HG03439 (cell line): ENCODE data around the gene FSD1.
"Not testable (repeated sequence)": the region's sequence is repeated elsewhere in the genome, so short reads cannot be mapped to it uniquely, and the experiment has no call there.

Experiments used
- ATAC-seq: cut with Tn5 transposase; IDR thresholded peaks from one replicate; pipeline ENCODE4 v1.9.1; 2021; ENCODE audit warnings: mild to moderate bottlenecking, moderate library complexity; ENCODE audit not compliant: unreplicated experiment

FSD1 gene

DNA sequence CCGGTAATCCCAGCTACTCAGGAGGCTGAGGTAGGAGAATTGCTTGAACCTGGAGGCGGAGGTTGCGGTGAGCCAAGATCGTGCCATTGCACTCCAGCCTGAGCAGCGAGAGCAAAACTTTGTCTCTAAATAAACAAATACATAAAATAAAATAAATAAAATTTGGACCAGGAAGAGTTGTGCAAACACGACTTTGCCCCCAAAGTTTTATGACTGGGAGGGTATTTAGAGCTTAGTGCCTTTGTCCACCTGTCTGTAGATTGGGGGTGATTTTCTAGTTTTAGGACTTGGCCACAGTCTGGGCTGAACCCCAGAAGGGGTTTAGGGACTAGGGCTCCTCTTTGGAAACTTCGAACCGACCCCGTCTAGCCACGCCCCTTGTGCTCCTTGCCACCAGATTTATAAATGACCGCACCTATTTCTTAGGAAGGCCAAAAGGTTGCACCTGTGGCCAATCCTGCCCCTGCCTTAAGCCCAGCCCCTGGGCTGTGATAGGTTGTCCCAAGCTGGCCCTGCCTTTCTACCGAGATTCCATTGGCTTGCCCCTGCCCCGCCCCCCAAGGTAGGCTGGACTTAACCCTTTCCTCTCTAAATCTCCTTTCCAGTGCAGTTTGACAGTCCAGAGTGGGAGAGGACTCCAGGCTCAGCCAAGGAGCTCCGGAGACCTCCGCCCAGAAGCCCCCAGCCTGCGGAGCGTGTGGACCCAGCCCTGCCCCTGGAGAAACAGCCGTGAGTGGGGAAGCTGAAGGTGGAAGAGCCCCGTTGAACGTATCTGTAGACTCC lies 20.0 kb upstream of the FSD1 start:
- ATAC-seq: no peak

DNA sequence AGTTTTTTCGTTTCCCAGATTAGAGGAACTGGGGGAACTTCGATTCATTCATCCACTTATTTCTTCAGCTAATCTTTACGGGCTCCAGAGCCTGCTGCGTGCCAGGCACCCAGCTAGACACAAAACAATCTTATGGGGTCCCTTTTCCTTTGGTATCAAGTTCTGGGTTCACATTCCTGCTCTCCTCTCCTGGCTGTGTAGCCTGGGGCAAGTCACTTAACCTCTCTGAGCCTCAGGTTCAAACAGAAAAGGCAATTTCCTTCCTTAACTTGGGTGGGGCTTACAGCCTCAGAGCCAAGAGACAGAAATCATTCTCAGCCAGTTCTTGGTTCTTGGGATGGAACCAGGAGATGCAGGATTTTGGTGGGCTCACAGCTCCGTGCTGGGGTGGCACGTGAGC lies 19.4 kb upstream of the FSD1 start:
- no peak for ATAC-seq

DNA sequence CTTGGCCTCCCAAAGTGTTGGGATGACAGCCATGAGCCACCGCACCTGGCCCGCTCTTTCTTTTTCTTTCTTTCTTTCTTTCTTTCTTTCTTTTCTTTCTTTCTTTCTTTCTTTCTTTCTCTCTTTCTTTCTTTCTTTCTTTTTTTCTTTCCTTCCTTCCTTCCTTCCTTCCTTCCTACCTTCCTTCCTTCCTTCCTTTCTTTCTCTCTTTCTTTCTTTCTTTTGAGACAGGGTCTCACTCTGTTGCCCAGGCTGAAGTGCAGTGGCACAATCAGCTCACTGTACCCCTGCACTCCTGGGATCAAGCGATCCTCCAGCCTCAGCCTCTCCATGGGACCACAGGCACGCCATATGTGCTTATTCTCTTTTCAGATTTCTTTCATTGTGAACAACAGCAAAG lies 18.3 kb upstream of the FSD1 start:
- not testable (repeated sequence) for ATAC-seq

DNA sequence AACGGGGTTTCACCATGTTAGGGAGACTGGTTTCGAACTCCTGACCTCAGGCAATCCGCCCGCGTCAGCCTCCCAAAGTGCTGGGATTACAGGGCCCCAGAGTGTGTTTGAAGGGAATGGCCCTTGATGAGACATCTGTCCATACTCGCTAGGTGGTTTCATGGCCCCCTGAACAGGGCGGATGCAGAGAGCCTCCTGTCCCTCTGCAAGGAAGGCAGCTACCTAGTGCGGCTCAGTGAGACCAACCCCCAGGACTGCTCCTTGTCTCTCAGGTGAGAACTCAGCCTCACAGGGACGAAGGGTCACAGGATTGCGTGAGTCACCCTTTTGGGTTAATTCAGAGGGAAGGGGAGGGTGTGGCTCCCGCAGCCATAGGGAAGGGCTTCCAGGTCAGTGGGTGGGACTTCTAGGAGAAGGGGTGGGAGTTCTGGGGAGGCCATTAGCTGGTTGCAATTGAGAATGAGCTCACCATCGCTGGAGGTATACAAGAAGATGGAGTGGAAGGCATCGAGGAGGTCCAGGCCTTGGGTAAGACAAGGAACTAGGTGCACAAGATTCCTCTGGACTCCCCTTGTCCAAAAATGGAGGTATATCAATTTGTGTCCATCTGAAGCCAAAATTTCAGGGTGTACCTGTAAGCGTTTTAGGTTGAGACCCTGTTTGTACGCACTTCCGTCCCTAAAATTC lies 16.2 kb upstream of the FSD1 start:
- no peak for ATAC-seq

DNA sequence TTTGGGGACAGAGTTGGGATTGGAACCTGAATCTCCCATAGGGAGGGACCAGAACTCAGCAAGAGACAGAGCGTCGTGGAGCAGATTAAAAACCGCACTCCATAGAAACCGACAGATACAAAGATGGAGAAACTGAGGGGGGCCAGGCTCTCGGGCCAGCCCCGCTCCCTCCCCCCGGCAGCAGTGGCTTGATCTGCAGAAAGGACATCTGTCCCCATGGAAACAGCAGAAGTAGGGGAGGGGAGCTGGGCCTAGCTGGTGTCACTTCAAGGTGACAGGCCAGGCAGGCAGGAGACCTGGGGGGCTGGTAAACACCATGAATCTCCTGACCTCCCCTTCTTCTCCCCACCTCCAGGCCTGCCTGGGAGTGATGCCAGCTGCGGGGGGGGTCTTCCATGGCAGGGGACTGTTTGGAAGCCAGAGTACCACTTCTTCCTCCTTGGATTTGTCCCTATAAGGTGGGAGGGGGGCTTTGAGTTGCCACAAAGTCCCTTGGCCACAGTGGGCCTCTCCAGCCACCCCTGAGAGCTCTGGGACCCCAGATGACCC lies 13.1 kb upstream of the FSD1 start:
- no peak for ATAC-seq

DNA sequence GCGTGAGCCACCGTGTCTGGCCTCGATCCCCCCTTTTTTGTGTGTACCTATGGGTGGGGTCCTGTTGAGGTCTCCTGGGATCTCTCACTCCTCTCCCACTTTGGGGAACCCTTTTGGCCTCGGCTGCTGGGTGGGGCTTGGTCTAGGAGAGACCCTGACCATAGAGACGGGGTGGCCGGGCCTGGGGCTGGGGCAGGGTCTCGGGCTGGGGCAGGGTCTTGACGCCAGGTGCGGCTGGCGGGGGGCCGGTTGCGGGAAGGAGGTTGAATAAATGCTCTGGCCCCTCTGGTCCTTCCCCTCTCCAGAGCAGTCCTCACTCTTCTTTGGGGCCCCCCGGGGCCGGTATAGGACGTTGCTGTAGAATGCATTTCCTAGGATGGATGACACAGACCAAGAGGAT lies 11.9 kb upstream of the FSD1 start:
- ATAC-seq: no peak

DNA sequence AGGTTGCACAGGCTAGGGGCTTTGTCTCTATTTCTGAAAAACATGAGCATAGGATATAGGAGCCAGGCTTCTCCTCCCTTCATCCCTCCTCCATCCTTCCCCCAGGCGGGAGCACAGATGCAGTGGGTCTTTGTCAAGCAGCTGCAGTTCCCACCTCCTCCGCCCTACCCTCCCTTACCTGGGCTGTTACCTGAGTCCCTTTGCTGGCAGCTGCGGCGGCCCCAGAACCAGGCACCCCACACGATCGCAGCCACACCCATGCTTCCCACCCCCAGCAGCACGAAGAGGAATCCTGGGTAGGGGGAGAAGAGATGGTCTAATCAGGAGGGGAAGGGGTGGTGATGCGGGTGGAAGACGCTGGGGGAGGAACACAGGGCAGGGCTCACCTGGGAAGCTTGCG lies 10.0 kb upstream of the FSD1 start:
- ATAC-seq: no peak

DNA sequence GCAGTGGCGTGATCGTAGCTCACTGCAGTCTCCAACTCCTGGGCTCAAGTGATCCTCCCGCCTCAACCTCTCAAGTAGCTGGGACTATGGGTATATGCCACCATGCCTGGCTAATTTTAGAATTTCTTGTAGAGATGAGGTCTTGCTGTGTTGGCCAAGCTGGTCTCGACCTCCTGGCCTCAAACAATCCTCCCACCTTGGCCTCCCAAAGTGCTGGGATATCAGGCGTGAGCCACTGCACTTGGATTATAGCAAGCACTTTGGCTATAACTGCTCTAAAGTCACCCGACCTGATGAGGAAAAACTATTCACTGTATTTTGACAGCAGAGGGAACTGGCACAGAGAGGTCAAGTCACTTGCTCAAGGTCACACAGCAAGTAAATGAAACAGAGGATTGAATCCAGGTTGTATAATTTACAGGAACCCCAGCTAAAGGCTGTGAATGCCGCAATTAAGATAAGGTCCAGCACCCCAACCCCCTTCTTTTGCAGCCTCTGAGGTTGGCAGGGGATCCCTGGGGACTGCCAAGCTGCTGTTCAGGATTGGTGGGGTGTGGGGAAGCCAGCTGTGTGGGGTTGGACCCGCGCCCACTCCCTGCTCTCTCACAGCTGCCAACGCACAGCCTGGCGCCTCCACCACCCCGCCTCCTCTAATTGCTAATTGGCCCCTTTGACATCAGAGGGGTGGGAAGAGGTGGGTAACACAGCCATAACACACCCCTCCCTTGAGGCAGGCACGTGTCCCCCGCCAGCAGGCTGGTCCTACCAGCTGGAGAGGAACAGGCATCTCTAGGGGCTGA lies 8.2 kb upstream of the FSD1 start:
- ATAC-seq: no peak

DNA sequence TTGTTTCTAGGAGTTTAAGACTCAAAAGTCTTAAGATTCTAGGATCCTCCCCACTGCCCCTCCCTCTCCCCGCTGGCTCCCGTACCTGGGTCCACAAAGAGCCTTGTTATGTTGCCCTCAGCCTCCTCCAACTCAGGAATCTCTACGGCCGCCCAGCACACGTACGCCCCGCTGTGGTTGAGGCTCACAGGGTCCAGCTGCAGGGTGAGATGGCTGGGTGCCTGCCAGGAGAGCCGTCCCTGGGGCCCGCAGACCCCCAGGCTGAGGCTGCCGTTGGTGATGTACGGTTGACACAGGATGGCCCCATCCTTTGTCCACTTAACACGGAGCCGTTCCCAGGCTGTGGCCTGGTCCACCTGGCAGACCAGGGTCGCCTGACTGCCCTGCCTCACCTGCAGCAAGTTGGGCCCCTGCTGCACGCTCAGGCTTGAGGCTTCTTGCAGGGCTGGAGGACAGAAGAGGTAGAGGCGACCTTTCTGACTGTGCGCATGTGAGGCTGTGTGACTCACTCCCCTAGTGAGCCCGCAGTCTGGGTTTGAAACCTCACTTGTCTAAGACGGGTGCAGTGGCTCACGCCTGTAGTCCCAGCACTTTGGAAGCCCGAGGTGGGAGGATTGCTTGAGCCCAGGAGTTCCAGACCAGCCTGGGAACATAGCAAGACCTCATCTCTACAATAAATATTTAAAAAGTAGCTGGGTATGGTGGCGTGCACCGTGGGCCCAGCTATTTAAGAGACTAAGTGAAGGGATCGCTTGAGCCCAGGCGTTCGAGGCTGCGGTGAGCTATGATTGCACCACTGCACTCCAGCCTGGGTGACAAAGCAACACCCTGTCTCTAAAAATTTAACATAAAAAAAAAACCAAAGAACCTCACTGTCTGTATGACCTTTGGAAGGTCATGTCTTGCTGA lies 6.2 kb upstream of the FSD1 start:
- ATAC-seq: no peak

DNA sequence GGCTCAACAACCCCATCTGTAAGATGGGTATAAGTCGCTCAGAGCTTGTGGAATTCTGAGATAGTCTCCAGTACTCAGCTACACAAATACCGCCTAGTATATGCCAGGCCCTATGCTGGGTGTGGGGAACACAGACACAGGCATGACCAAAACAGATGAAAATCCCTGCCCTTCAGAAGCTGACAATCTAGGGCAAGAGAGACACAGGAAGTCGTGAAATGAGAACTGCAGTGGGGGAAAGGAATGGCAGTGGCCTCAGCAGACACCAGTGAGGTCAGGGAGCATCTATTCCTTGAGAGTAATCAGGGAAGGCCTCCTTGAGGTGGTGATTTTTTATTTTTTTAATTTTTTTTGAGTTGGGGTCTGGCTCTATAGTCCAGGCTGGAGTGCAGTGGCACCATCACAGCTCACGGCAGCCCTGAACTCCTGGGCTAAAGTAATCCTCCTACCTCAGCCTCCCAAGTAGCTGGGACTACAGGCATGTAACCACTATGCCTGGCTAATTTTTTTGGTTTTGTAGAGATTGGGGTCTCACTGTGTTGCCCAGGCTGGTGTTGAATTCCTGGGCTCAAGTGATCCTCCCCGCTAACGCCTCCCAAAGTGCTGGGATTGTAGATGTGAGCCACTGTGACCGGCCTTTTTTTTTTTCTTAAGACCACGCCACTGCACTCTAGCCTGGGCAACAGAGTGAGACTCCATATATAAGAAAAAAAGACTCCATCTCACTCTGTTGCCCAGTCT lies 5.4 kb upstream of the FSD1 start:
- ATAC-seq: no peak

DNA sequence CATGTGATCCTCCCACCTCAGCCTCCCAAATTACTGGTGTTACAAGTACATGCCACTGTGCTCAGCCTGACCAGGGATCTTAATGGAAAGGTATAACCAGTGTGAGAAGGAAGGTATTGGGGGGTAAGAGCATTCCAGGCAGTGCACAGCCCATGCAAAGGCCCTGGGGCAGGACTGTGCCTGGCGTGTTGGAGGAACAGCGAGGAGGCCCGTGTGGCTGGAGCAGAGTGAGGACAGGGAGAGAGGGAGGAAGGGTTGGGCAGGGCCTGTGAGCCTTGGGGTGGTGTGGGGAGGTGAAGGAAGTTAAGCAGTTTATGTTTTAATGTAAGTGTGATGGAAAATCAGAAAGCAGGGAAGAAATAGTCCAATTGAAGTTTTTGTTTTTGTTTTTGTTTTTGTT lies 3.8 kb upstream of the FSD1 start:
- ATAC-seq: no peak

DNA sequence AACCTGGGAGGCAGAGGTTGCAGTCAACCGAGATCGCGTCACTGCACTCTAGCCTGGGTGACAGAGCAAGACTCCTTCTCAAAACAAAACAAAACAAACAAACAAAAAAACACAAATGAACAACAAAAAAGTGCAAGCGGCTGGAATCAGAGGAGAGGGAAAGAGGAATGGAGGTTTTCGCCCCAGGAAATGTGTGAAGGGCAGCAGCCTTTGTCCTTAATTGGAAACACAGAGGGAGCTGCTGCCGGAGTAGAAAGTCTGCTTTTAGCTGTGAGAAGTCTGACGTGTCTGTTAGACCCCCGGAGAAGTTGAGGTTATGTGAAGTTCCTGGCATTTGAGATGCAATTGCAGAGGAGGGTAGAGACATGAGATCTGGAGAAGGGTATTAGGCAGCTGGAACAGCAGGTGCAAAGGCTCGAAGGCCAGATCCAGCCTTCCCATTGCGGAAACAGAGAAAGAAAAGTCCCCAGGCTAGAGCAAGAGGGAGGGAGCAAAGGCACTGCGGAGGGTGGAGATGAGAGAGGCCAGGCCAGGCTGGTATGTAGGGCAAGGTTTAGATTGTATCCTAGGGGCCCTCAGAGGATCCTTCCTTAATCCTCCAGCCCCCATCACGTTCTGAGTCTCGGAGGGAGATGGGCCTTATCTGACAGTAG lies 2.7 kb upstream of the FSD1 start:
- ATAC-seq: no peak

DNA sequence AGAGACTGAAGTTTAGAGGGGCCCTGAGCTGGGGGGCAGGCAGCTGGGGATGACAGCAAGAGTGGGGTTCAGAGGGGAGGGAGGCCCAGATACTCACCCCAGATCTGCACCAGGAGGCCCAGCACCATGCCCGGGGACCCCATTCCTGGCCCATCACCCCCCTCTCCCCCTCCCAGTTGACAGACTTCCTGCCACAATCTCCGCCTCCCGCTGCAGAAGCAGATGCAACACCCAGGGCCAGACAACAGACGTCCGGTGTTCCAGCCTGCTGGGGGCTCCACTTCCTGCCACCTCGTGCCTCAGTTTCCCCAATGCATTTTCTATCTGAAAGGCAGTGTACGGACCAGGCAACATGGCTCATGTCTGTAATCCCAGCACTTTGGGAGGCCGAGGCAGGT lies 2.2 kb upstream of the FSD1 start, which contains the start of gene TMIGD2:
TSS of gene TMIGD2 (minus strand) at position 147 of the 398 bp plus-strand sequence. CDS start at position 143, 4 bp downstream.
- ATAC-seq: no peak

DNA sequence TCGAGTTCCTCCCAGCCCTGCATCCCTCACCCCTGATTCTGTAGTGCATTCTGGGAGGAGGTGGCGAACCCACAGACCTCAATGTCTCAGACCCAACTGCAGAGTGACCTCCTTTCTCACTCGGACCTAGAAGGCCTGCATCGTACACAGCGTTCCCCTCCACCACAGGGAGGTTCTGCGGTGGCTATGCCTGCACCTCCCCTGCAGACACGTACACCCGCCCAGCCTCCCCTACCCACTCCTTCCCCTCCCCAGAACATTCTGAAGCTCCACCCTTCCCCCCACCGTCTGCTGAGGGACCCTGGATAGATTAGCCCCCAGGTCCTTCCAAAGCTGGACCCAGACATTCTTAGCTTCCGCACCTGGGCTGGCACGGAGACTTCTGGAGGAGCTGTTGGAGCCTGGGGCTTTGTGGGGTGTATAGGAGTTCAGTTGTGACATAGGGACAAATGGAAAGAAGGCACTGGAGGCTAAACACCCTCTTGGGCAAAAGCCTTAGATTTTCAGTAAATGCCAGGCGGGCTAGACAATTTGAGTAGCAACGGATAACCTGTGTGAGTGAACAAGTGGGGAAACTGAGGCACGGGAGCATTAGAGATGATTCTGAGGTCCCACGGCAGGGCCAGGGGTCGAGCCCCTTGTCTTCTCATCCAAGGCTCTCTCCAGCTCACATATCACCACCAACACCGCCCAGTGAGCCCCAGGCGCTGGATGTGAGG lies 420 bp upstream of the FSD1 start:
- ATAC-seq: no peak

DNA sequence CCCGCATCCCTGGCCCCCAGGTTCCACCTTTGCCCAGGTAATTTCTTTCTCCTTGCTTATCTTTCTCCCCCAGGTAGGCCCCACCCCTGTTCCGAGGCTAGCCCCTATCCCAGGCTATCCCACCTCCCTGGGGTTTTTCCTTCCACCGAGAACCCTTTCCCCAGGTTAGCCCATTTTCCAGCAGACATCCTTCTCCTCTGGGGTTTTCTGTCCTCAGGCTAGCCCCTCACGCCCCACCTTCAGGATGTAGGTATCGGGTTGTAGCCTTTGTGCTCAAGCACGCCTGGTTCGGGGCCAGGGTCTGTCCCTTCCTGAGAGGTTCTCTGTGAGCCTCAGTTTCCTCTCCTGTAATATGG lies 837 bp downstream of the FSD1 start:
- no peak for ATAC-seq

DNA sequence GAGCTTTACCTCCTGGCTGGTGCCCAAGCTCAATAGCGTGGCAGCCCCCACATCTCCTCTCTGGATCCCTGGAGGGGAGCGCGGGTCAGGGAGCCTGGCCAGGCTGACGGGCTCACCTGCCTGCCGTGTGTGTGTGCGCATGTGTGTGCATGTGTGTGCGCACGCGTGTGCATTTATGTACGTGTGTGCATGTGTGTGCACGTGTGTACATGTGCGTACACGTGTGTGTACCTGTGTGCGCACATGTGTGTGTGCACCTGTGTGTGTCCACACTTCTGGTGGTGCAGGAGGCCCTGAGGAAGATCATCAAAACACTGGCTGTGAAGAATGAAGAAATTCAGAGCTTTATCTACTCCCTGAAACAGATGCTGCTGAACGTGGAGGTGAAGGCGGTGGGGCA lies 1.3 kb downstream of the FSD1 start:
- no peak for ATAC-seq

DNA sequence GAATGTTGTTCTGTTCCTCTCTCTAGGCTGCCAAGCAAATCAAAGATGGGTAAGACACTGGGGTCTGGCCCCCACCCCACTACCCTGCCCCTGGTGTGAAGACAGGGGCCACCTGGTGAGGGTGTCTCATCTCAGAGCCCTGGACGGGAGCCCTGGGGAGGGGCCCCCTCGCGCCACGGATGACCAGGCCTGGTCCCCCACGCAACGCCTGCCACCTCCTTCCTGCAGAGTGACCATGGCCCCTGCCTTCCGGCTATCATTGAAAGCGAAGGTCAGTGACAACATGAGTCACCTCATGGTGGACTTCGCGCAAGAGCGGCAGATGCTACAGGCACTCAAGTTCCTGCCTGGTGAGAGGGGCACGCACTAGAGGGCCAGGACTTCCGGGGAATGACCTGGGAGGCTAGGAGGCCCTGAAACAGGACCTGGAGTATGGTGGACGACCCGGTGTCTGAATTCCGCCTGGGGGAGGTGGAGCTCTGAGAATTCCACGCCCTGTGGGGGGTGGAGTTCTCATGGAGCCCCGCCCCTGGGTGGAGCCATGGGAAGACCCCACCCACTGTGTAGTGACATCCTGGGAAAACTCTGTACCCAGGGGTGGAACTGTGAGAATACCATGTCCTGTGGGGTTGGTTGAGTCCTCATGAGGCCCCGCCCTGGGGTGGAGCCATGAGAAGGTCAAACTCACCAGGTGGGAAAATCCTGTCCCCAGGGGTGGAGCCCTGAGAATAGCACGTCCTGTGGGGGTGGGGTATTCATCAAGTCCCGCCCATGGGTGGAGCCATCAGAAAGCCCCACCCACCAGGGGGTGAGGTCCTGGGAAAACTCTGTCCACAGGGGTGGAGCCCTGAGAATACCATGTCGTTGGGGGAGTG lies 6.1 kb downstream of the FSD1 start:
- no peak for ATAC-seq
